NK-92 treated with Interleukin-12 subunit alpha and Interleukin-12 subunit beta, amount 100 ng/mL, for 24 hours (cell line): ENCODE measurements around the gene ARFGEF2.
A peak's percentile ranks its signal among the peaks of the same experiment; 100 is the strongest.

Experiments used
- DNase-seq: peaks from one replicate; lab custom pipeline; 2025; lab: John Stamatoyannopoulos, UW

The ARFGEF2 gene

GRCh38 chr20:48898896-48899530 lies 22.5 kb upstream of the ARFGEF2 start:
- DNase-seq: no peak

GRCh38 chr20:48899881-48900280 lies 21.6 kb upstream of the ARFGEF2 start:
- no peak for DNase-seq

GRCh38 chr20:48901326-48901725 lies 20.2 kb upstream of the ARFGEF2 start:
- no peak for DNase-seq

GRCh38 chr20:48903705-48904104 lies 17.8 kb upstream of the ARFGEF2 start:
- no peak for DNase-seq

- peak; percentile 33 for DNase-seq
These were observed 16.8 kb upstream of the ARFGEF2 start for GRCh38 chr20:48904566-48905296.

GRCh38 chr20:48905297-48905647 lies 16.2 kb upstream of the ARFGEF2 start:
- DNase-seq: no peak

GRCh38 chr20:48906221-48906877 lies 15.2 kb upstream of the ARFGEF2 start:
- no peak for DNase-seq

GRCh38 chr20:48908656-48909319 lies 12.7 kb upstream of the ARFGEF2 start:
- DNase-seq: no peak

GRCh38 chr20:48909910-48910309 lies 11.6 kb upstream of the ARFGEF2 start:
- no peak for DNase-seq

- DNase-seq: no peak
These were observed 11.1 kb upstream of the ARFGEF2 start for GRCh38 chr20:48910347-48910781.

GRCh38 chr20:48912065-48912464 lies 9.4 kb upstream of the ARFGEF2 start:
- DNase-seq: no peak

- DNase-seq: no peak
These were observed 4.8 kb upstream of the ARFGEF2 start for GRCh38 chr20:48916699-48917098.

GRCh38 chr20:48919336-48919881 lies 2.1 kb upstream of the ARFGEF2 start:
- DNase-seq: no peak

- no peak for DNase-seq
These were observed 1.5 kb upstream of the ARFGEF2 start for GRCh38 chr20:48919882-48920526.

- DNase-seq: no peak
These were observed 864 bp upstream of the ARFGEF2 start for GRCh38 chr20:48920527-48921167.

- peak; percentile 50 for DNase-seq
These were observed 641 bp downstream of the ARFGEF2 start for GRCh38 chr20:48921883-48922820.

- no peak for DNase-seq
These were observed 1.7 kb downstream of the ARFGEF2 start for GRCh38 chr20:48923149-48923718.

- DNase-seq: no peak
These were observed 3.2 kb downstream of the ARFGEF2 start for GRCh38 chr20:48924756-48925109.

GRCh38 chr20:48926267-48926666 lies 4.8 kb downstream of the ARFGEF2 start:
- no peak for DNase-seq

GRCh38 chr20:48926821-48927220 lies 5.3 kb downstream of the ARFGEF2 start:
- DNase-seq: no peak
